HL-60/S4 treated with phorbol 12-myristate 13-acetate at 8.2 ng/mL for 4 days and 3 days (cell line): Measurements from ENCODE around the gene CHAF1A.

Source experiments
- in situ Hi-C: fragments of 300-500 bp; cut with MboI; formaldehyde crosslinking; loops from 2 replicates; pipeline ENCODE4 v1.15.0; 2022; ENCODE audit warnings: low sequenced_read_pairs

CHAF1A gene

GRCh38 chr19:4487572-4487971 is 85.1 kb downstream of the CHAF1A start:
- in situ Hi-C loops = no loop called here

GRCh38 chr19:4488496-4488895 is 86.1 kb downstream of the CHAF1A start:
- in situ Hi-C loops = no loop called here

- in situ Hi-C loops = no loop called here
Observed at GRCh38 chr19:4491446-4491845, 89.0 kb downstream of the CHAF1A start.

GRCh38 chr19:4492337-4493103 is 90.1 kb downstream of the CHAF1A start:
- in situ Hi-C loops = no loop called here
